Measurements from ENCODE around the gene CRYGD.

DNA sequence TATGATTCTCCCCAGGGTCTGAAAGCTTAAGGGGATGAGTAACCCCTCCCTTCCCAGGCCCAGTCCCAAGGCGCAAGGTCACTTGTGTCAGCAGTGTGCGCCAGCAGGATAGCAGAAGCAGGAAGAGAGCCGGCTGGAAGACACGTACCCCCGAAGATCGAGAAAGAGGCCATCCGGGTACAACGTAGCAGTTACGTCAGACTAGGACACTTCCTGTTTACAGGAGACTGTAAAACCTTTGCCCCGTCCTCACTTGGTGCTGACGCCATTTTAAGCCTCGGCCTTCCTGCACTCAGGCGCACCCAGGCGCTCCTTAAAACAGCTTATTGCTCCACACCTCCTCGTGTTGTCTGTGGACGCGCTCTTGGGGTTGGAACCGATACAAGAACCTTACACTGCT is 15.1 kb upstream of the CRYGD start:
- TF ChIP-seq, protein P1, sequence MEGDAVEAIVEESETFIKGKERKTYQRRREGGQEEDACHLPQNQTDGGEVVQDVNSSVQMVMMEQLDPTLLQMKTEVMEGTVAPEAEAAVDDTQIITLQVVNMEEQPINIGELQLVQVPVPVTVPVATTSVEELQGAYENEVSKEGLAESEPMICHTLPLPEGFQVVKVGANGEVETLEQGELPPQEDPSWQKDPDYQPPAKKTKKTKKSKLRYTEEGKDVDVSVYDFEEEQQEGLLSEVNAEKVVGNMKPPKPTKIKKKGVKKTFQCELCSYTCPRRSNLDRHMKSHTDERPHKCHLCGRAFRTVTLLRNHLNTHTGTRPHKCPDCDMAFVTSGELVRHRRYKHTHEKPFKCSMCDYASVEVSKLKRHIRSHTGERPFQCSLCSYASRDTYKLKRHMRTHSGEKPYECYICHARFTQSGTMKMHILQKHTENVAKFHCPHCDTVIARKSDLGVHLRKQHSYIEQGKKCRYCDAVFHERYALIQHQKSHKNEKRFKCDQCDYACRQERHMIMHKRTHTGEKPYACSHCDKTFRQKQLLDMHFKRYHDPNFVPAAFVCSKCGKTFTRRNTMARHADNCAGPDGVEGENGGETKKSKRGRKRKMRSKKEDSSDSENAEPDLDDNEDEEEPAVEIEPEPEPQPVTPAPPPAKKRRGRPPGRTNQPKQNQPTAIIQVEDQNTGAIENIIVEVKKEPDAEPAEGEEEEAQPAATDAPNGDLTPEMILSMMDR (IDR thresholded peaks at IDR 0.05 in 8 of 11, conservative IDR thresholded peaks at IDR 0.05 in 3 of 11): no peak
- no peak for TF ChIP-seq POLR2A (IDR thresholded peaks at IDR 0.05)
- TF ChIP-seq POLR2AphosphoS5 (IDR thresholded peaks at IDR 0.05): no peak

Measured in spleen (tissue), 7 donors.